ENCODE results near the gene HP.
"Not testable (repeated sequence)": the region's sequence is repeated elsewhere in the genome, so short reads cannot be mapped to it uniquely, and the experiment has no call there.

Gene HP

DNA sequence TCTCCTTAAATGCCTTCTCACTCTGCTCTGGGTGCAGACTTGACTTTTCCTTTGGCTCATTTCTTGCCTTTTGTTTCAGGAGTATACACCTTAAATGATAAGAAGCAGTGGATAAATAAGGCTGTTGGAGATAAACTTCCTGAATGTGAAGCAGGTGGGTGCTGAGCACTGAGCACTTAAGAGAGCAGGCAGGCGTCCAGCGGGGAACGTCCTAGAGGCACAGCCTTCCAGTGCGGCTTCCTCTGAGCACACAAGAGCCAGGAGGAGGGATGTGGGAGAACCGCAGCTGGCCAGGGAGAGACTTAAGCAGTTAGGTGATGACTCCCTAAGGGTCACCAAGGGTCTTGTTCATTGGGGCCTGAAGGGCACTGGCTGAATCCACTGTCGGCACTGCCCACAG, 3.0 kb downstream of the HP start:
- H3K36me3 ChIP-seq (ENCODE audit: control insufficient read depth in 5 of 5, insufficient read depth in 5 of 5, low read length in 5 of 5); H3K27me3 ChIP-seq (ENCODE audit: control insufficient read depth in 5 of 5, insufficient read depth in 4 of 5, low read length in 5 of 5); H3K9ac ChIP-seq (ENCODE audit: low read length in 5 of 5); H3K27ac ChIP-seq (ENCODE audit: low read depth, low read length); H3K4me3 ChIP-seq (ENCODE audit: low read depth in 1 of 5, low read length in 5 of 5); H3K4me1 ChIP-seq (ENCODE audit: control insufficient read depth in 5 of 5, insufficient read depth in 5 of 5, low read length in 5 of 5); H3K9me3 ChIP-seq (ENCODE audit: control insufficient read depth in 5 of 5, low read length in 5 of 5): not testable (repeated sequence)

DNA sequence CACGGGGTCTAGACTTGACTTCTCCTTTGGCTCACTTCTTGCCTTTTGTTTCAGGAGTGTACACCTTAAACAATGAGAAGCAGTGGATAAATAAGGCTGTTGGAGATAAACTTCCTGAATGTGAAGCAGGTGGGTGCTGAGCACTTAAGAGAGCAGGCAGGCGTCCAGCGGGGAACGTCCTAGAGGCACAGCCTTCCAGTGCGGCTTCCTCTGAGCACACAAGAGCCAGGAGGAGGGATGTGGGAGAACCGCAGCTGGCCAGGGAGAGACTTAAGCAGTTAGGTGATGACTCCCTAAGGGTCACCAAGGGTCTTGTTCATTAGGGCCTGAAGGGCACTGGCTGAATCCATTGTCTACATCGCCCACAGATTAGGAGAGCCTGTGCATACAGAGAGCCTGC, 4.8 kb downstream of the HP start:
- not testable (repeated sequence) for H3K4me1 ChIP-seq (ENCODE audit: control insufficient read depth in 5 of 5, insufficient read depth in 5 of 5, low read length in 5 of 5); H3K4me3 ChIP-seq (ENCODE audit: low read depth in 1 of 5, low read length in 5 of 5); H3K9ac ChIP-seq (ENCODE audit: low read length in 5 of 5); H3K9me3 ChIP-seq (ENCODE audit: control insufficient read depth in 5 of 5, low read length in 5 of 5); H3K36me3 ChIP-seq (ENCODE audit: control insufficient read depth in 5 of 5, insufficient read depth in 5 of 5, low read length in 5 of 5); H3K27ac ChIP-seq (ENCODE audit: low read depth, low read length); H3K27me3 ChIP-seq (ENCODE audit: control insufficient read depth in 5 of 5, insufficient read depth in 4 of 5, low read length in 5 of 5)

DNA sequence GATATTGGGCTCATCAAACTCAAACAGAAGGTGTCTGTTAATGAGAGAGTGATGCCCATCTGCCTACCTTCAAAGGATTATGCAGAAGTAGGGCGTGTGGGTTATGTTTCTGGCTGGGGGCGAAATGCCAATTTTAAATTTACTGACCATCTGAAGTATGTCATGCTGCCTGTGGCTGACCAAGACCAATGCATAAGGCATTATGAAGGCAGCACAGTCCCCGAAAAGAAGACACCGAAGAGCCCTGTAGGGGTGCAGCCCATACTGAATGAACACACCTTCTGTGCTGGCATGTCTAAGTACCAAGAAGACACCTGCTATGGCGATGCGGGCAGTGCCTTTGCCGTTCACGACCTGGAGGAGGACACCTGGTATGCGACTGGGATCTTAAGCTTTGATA, 6.1 kb downstream of the HP start:
- no peaks in the 10 kb centered on the region for H3K9me3 ChIP-seq (ENCODE audit: control insufficient read depth in 5 of 5, low read length in 5 of 5)
- no peak overlapping the region for H3K4me3 ChIP-seq (ENCODE audit: low read depth in 1 of 5, low read length in 5 of 5)
- no peak overlapping the region for H3K27ac ChIP-seq (ENCODE audit: low read depth, low read length)
- no peaks in the 10 kb centered on the region for H3K4me1 ChIP-seq (ENCODE audit: control insufficient read depth in 5 of 5, insufficient read depth in 5 of 5, low read length in 5 of 5)
- H3K9ac ChIP-seq (ENCODE audit: low read length in 5 of 5) = no peak overlapping the region
- no peaks in the 10 kb centered on the region for H3K27me3 ChIP-seq (ENCODE audit: control insufficient read depth in 5 of 5, insufficient read depth in 4 of 5, low read length in 5 of 5)
- peaks cover 0 to 3% (median 0%) of the 10 kb centered on the region in 5 donors for H3K36me3 ChIP-seq (ENCODE audit: control insufficient read depth in 5 of 5, insufficient read depth in 5 of 5, low read length in 5 of 5)

DNA sequence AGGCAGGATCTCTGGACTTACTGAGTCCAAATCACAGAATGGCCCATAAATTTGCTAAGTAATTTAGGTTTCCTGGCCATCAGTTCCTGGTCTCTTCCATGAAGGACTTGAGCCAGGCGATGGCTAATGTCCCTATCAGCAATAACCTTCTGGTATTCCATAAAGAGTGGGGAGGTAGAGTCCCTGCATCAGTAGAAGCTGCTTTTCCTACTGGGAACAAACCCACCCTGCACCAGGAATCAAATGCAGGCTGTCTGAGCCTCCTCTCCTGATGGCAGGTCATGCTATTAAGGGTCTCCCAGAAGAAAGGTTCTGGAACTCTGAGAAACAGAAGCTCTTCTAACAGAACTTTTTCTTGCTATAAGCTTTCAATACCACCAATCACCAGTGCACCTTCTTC, 7.3 kb downstream of the HP start:
- Histone ChIP-seq H3K36me3 (ENCODE audit: control insufficient read depth in 5 of 5, insufficient read depth in 5 of 5, low read length in 5 of 5) (peaks cover 0 to 3% (median 0%) of the 10 kb centered on the region in 5 donors), H3K27me3 (ENCODE audit: control insufficient read depth in 5 of 5, insufficient read depth in 4 of 5, low read length in 5 of 5) (no peaks in the 10 kb centered on the region), H3K4me1 (ENCODE audit: control insufficient read depth in 5 of 5, insufficient read depth in 5 of 5, low read length in 5 of 5) (no peaks in the 10 kb centered on the region), H3K4me3 (ENCODE audit: low read depth in 1 of 5, low read length in 5 of 5) (no peak overlapping the region), H3K9ac (ENCODE audit: low read length in 5 of 5) (no peak overlapping the region), H3K27ac (ENCODE audit: low read depth, low read length) (no peak overlapping the region), H3K9me3 (ENCODE audit: control insufficient read depth in 5 of 5, low read length in 5 of 5) (no peaks in the 10 kb centered on the region)

DNA sequence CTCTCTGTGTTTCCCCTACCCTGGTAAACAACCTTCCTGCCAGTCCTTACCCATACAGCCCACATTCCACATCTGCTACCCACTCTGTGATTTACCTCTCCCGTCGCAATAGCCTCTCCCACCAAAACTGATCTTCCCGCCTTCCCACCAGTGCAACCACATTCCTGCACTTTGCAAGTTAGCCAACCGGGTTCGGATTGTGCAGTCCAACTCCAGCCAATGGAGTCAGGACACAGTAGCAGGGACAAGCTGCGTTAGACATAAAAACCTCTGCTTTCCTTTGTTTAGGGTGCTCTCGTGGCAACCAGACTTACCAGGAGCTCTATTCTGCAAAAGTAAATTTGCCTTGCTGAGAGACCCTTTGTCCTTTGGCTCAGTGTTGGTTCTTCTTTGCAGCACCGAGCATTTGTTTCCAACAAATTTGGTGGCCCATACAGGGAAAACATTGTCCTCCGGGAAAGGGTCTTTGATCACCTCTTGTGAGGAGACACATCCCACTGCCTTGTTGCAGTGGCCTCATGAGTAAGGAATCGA, 10.1 kb downstream of the HP start:
- Histone ChIP-seq H3K4me1 (ENCODE audit: control insufficient read depth in 5 of 5, insufficient read depth in 5 of 5, low read length in 5 of 5) (no peaks in the 10 kb centered on the region), H3K4me3 (ENCODE audit: low read depth in 1 of 5, low read length in 5 of 5) (no peak overlapping the region), H3K27me3 (ENCODE audit: control insufficient read depth in 5 of 5, insufficient read depth in 4 of 5, low read length in 5 of 5) (no peaks in the 10 kb centered on the region), H3K36me3 (ENCODE audit: control insufficient read depth in 5 of 5, insufficient read depth in 5 of 5, low read length in 5 of 5) (peaks cover 0 to 3% (median 0%) of the 10 kb centered on the region in 5 donors), H3K9ac (ENCODE audit: low read length in 5 of 5) (no peak overlapping the region), H3K9me3 (ENCODE audit: control insufficient read depth in 5 of 5, low read length in 5 of 5) (no peaks in the 10 kb centered on the region), H3K27ac (ENCODE audit: low read depth, low read length) (no peak overlapping the region)

DNA sequence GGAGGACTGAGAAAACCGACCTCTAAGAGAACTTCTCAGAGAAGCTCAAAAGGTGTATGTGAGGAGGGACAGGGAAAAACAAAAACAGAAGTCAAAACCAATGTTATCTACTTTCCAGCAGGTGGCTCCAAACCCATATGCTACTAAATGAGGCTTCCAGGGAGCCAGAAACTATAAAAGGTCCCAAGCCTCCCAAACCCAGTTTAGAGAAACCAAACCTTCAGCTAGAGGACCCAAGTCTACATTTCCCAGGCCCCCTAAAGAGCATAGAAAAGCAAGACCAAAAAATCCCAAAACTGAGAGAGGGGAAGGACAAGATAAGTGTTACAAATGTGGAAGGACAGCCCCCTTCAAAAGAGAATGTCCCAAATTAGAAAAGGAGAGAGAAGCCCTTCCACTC, 12.4 kb downstream of the HP start:
- no peaks in the 10 kb centered on the region for H3K9me3 ChIP-seq (ENCODE audit: control insufficient read depth in 5 of 5, low read length in 5 of 5)
- H3K4me3 ChIP-seq (ENCODE audit: low read depth in 1 of 5, low read length in 5 of 5) = no peak overlapping the region

DNA sequence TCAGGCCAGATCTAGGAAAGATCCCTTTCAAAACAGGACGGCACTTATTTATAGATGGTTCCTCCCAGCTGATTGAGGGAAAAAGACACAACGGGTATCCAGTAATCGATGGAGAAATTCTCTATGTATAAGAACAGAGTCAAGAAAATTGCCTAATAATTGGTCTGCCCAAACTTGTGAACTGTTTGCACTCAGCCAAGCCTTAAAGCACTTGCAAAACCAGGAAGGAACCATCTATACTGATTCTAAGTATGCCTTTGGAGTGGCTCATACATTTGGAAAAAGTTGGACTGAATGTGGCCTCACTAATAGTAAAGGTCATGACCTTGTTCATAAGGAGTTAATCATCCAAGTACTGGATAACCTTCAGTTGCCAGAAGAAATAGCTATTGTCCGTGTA, 14.6 kb downstream of the HP start:
- no peaks in the 10 kb centered on the region for H3K27me3 ChIP-seq (ENCODE audit: control insufficient read depth in 5 of 5, insufficient read depth in 4 of 5, low read length in 5 of 5)
- peaks cover under 1 to 12% (median 7%) of the 10 kb centered on the region in 5 donors for H3K4me1 ChIP-seq (ENCODE audit: control insufficient read depth in 5 of 5, insufficient read depth in 5 of 5, low read length in 5 of 5)
- no peak overlapping the region for H3K4me3 ChIP-seq (ENCODE audit: low read depth in 1 of 5, low read length in 5 of 5)
- H3K36me3 ChIP-seq (ENCODE audit: control insufficient read depth in 5 of 5, insufficient read depth in 5 of 5, low read length in 5 of 5) = peaks cover 0 to 5% (median 0%) of the 10 kb centered on the region in 5 donors
- no peak overlapping the region for H3K9ac ChIP-seq (ENCODE audit: low read length in 5 of 5)
- H3K9me3 ChIP-seq (ENCODE audit: control insufficient read depth in 5 of 5, low read length in 5 of 5) = no peaks in the 10 kb centered on the region
- no peak overlapping the region for H3K27ac ChIP-seq (ENCODE audit: low read depth, low read length)

More for the DNA sequence above, 12.4 kb downstream of the HP start:
- Histone ChIP-seq H3K4me1 (ENCODE audit: control insufficient read depth in 5 of 5, insufficient read depth in 5 of 5, low read length in 5 of 5) (no peaks in the 10 kb centered on the region), H3K9ac (ENCODE audit: low read length in 5 of 5) (no peak overlapping the region), H3K27ac (ENCODE audit: low read depth, low read length) (no peak overlapping the region), H3K27me3 (ENCODE audit: control insufficient read depth in 5 of 5, insufficient read depth in 4 of 5, low read length in 5 of 5) (no peaks in the 10 kb centered on the region), H3K36me3 (ENCODE audit: control insufficient read depth in 5 of 5, insufficient read depth in 5 of 5, low read length in 5 of 5) (peaks cover 0 to 5% (median 0%) of the 10 kb centered on the region in 5 donors)

DNA sequence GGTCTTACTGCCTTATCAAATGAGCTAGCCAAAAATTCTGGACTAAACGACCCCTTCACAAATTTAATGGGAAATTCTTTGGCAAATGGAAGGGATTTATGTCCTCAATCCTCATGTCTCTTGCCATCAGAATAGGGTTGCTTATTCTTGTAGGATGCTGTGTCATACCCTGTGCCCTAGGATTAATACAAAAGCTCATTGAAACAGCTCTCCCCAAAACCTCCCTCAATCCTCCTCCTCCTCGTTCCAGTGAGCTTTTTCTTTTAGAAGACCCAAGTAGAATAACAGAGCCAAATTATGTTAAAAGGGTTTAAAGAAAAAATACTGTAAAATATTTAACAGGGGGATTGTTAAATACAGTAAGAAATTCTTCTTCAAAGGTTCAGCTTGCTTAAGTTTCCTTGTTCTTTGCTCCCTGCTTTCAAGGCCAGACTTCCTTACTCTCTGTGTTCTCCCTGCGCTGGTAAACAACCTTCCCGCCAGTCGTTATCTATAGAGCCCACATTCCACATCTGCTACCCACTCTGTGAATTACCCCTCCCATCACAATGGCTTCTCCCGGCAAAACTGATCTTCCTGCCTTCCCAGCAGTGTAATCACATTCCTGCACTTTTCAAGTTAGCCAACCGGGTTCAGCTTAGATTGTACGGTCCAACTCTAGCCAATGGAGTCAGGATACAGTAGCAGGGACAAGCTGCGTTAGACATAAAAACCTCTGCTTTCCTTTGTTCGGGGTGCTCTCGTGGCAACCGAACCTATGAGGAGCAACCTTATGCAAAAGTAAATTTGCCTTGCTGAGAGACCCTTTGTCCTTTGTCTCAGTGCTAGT, 18.4 kb downstream of the HP start:
- H3K9me3 ChIP-seq (ENCODE audit: control insufficient read depth in 5 of 5, low read length in 5 of 5) = no peaks in the 10 kb centered on the region
- H3K9ac ChIP-seq (ENCODE audit: low read length in 5 of 5) = no peak overlapping the region
- no peak overlapping the region for H3K4me3 ChIP-seq (ENCODE audit: low read depth in 1 of 5, low read length in 5 of 5)
- no peak overlapping the region for H3K27ac ChIP-seq (ENCODE audit: low read depth, low read length)
- H3K4me1 ChIP-seq (ENCODE audit: control insufficient read depth in 5 of 5, insufficient read depth in 5 of 5, low read length in 5 of 5) = peaks cover 2 to 20% (median 12%) of the 10 kb centered on the region in 5 donors
- no peaks in the 10 kb centered on the region for H3K27me3 ChIP-seq (ENCODE audit: control insufficient read depth in 5 of 5, insufficient read depth in 4 of 5, low read length in 5 of 5)
- H3K36me3 ChIP-seq (ENCODE audit: control insufficient read depth in 5 of 5, insufficient read depth in 5 of 5, low read length in 5 of 5) = peaks cover 0 to 15% (median 4%) of the 10 kb centered on the region in 5 donors

DNA sequence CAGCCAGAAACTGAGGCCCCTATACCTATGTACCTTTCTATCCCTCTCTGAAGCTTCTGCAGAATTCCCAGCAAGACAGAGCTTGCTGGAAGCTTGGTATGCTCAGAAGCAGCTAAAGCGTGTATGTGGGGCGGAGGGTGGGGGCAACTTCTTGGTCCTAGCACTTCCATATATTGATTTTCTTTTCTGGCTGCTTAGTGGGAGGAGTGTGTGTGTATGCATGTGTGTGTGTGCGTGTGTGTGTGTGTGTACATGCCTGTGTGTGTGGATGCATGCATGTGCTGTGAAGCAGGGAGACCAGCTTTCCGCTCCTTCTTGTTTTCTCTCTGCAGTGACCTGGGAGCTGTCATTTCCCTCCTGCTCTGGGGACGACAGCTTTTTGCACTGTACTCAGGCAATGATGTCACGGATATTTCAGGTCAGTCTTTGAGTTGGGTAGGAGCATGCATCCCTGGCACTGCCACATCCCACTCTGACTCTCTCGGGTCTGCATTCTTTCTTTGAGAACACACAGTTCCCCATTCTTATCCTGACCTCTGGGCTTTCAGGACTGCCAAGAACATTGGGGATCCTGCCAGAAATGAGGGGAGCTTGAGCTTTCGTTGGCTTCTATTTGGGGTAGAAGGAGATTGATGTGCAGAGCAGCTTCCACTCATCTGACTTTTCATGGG, 19.4 kb downstream of the HP start:
- Histone ChIP-seq H3K4me1 (ENCODE audit: control insufficient read depth in 5 of 5, insufficient read depth in 5 of 5, low read length in 5 of 5) (peaks cover 2 to 20% (median 12%) of the 10 kb centered on the region in 5 donors), H3K9ac (ENCODE audit: low read length in 5 of 5) (no peak overlapping the region), H3K27me3 (ENCODE audit: control insufficient read depth in 5 of 5, insufficient read depth in 4 of 5, low read length in 5 of 5) (no peaks in the 10 kb centered on the region), H3K36me3 (ENCODE audit: control insufficient read depth in 5 of 5, insufficient read depth in 5 of 5, low read length in 5 of 5) (peaks cover 0 to 16% (median 4%) of the 10 kb centered on the region in 5 donors), H3K4me3 (ENCODE audit: low read depth in 1 of 5, low read length in 5 of 5) (no peak overlapping the region), H3K9me3 (ENCODE audit: control insufficient read depth in 5 of 5, low read length in 5 of 5) (no peaks in the 10 kb centered on the region), H3K27ac (ENCODE audit: low read depth, low read length) (no peak overlapping the region)

DNA sequence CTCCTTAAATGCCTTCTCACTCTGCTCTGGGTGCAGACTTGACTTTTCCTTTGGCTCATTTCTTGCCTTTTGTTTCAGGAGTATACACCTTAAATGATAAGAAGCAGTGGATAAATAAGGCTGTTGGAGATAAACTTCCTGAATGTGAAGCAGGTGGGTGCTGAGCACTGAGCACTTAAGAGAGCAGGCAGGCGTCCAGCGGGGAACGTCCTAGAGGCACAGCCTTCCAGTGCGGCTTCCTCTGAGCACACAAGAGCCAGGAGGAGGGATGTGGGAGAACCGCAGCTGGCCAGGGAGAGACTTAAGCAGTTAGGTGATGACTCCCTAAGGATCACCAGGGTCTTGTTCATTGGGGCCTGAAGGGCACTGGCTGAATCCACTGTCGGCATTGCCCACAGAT, 20.8 kb downstream of the HP start:
- peaks cover 2 to 20% (median 12%) of the 10 kb centered on the region in 5 donors for H3K4me1 ChIP-seq (ENCODE audit: control insufficient read depth in 5 of 5, insufficient read depth in 5 of 5, low read length in 5 of 5)
- not testable (repeated sequence) for H3K9me3 ChIP-seq (ENCODE audit: control insufficient read depth in 5 of 5, low read length in 5 of 5); H3K9ac ChIP-seq (ENCODE audit: low read length in 5 of 5); H3K27ac ChIP-seq (ENCODE audit: low read depth, low read length); H3K4me3 ChIP-seq (ENCODE audit: low read depth in 1 of 5, low read length in 5 of 5); H3K27me3 ChIP-seq (ENCODE audit: control insufficient read depth in 5 of 5, insufficient read depth in 4 of 5, low read length in 5 of 5)
- peaks cover 0 to 16% (median 4%) of the 10 kb centered on the region in 5 donors for H3K36me3 ChIP-seq (ENCODE audit: control insufficient read depth in 5 of 5, insufficient read depth in 5 of 5, low read length in 5 of 5)
